ENCODE results near the gene SKAP2. TPM values are rescaled to one million over a fixed set of nuclear protein-coding genes. Genes with fewer than 3 reads are reported as not detected.

The SKAP2 gene
- total RNA-seq, 1 experiment from 2014 or later: 3.2 TPM

GRCh38 chr7:26815426-26815825, 49.0 kb downstream of the SKAP2 start:
- Mint-ChIP-seq H3K27ac (no peak overlapping the region), H3K9me3 (peaks cover 5 to 6% of the 10 kb centered on the region in 2 experiments; a peak in 3 of 5 replicates), H3K36me3 (ENCODE audit: insufficient read depth in 1 of 3, low read depth in 3 of 3) (peaks cover 0 to 2% (median 0%) of the 10 kb centered on the region in 3 experiments; a peak in 1 of 7 replicates), H3K4me3 (no peak overlapping the region), H3K27me3 (ENCODE audit: low read depth) (peaks cover 10% of the 10 kb centered on the region), H3K4me1 (no peaks in the 10 kb centered on the region)
- Histone ChIP-seq H3K27me3 (ENCODE audit: insufficient read depth, low read length) (no peaks in the 10 kb centered on the region), H4K8ac (replicated peaks; ENCODE audit: insufficient read length, low read depth, low read length) (no peak overlapping the region), H4K91ac (ENCODE audit: insufficient read length, low read depth, low read length) (no peak overlapping the region), H2BK12ac (ENCODE audit: insufficient read length, low read depth, low read length) (no peak overlapping the region), H3K9me3 (ENCODE audit: control insufficient read depth, low read depth, low read length) (no peaks in the 10 kb centered on the region), H2BK120ac (ENCODE audit: low read depth, low read length, poor library complexity, severe bottlenecking) (no peak overlapping the region), H2AK5ac (ENCODE audit: insufficient read length, low read length) (no peak overlapping the region), H3T11ph (ENCODE audit: low read length) (no peak overlapping the region), H4K20me1 (ENCODE audit: control insufficient read depth, insufficient read depth, insufficient read length) (no peaks in the 10 kb centered on the region), H3K23me2 (ENCODE audit: insufficient read length, low read depth, low read length, poor library complexity, severe bottlenecking) (no peaks in the 10 kb centered on the region), H3K4me1 (ENCODE audit: insufficient read depth, low read length) (no peaks in the 10 kb centered on the region), H3K18ac (ENCODE audit: insufficient read length, low read depth, low read length) (no peak overlapping the region), H3K23ac (ENCODE audit: insufficient read length, low read depth, low read length) (no peak overlapping the region), H2BK20ac (ENCODE audit: low read depth, low read length, poor library complexity, severe bottlenecking) (no peak overlapping the region), H3K9ac (ENCODE audit: extremely low read depth, insufficient read length, low read length) (no peak overlapping the region), H3K4ac (ENCODE audit: low read depth, low read length) (no peak overlapping the region), H2AFZ (ENCODE audit: low read length) (no peak overlapping the region), H3K27ac (ENCODE audit: insufficient read length, low read depth, low read length) (no peak overlapping the region), H2BK5ac (ENCODE audit: insufficient read length, low read length) (no peak overlapping the region), H4K5ac (ENCODE audit: insufficient read length, low read depth, low read length) (no peak overlapping the region), H3K14ac (ENCODE audit: insufficient read depth, low read length) (no peak overlapping the region), H3K79me1 (ENCODE audit: insufficient read depth, low read depth, low read length, poor library complexity, severe bottlenecking) (no peaks in the 10 kb centered on the region), H3K4me2 (ENCODE audit: insufficient read depth, insufficient read length, low read length) (no peak overlapping the region), H2BK15ac (ENCODE audit: low read depth, low read length) (no peak overlapping the region), H3K56ac (ENCODE audit: insufficient read length, low read depth, low read length) (no peak overlapping the region), H3K79me2 (ENCODE audit: insufficient read depth, low read length) (no peaks in the 10 kb centered on the region)
- TF ChIP-seq CTCF (conservative IDR thresholded peaks at IDR 0.05): no peak
- WGBS (ENCODE audit: extremely low coverage, insufficient read length, low lambda C conversion rate): no CpG with 5 or more reads among the region's 3 CpGs
- no peak for DNase-seq

All from H9 (cell line).